K562 (cell line): ENCODE measurements around the gene NRROS. TPM values are rescaled to one million over a fixed set of nuclear protein-coding genes. Genes with fewer than 3 reads are reported as not detected.
A peak's percentile ranks its signal among the peaks of the same experiment; 100 is the strongest.

ENCODE experiments used
- ATAC-seq: fragments of 200-7000 bp; cut with Tn5 transposase; 3 replicates; pipeline ENCODE4 v1.9.1; 2020; ENCODE audit warnings: moderate library complexity
- BruUV-seq: library from RNA; stranded (reverse); fragments of 400-500 nt; replicated peaks from 2 replicates; lab custom pipeline; 2021; lab: Mats Ljungman, UMichigan
- CTCF ChIA-PET: fragments of 300-600 bp; formaldehyde crosslinking; extraction: SDS; loops from one replicate; lab custom pipeline; 2021; ENCODE audit warnings: low intra/inter-chr PET ratio; lab: Yijun Ruan, JAX
- POLR2A ChIA-PET: fragments of 300-600, 350-650 bp; sonication (Branson Sonifier 250); formaldehyde crosslinking; extraction: SDS; loops from one replicate; lab custom pipeline; 2021; ENCODE audit warnings: antibody characterized with exemption, inconsistent platforms; lab: Yijun Ruan, JAX
- DNase-seq, 4 experiments: peaks; one replicate each; pipeline versions ENCODE4 v3.0.0 to v3.0.0-alpha.2; 2011 to 2018; ENCODE audit warnings: low spot score in 3 of 4, mixed read lengths in 3 of 4; ENCODE audit errors: extremely low read depth in 1 of 4
- FAIRE-seq: peaks from 2 replicates; lab custom pipeline; 2011; peaks lifted over from hg19 to GRCh38; lab: Jason Lieb, UNC
- H2AFZ ChIP-seq: 2 replicates; pipeline ENCODE4 v1.6.0; 2011; ENCODE audit warnings: low read depth, low read length, control low read depth, inconsistent platforms
- H3K27ac ChIP-seq: fragments of 200-600 bp; 3 replicates; pipeline ENCODE4 v1.8.0; 2011; ENCODE audit warnings: low read depth, mild to moderate bottlenecking, control low read depth, inconsistent platforms, low read length, moderate library complexity, mixed read lengths; ENCODE audit errors: extremely low read depth
- H3K27me3 ChIP-seq, 2 experiments: fragments of 300-600 bp in 1 of 2; 2 replicates in 1 of 2; 3 replicates in 1 of 2; pipeline versions ENCODE4 v1.6.0 to v1.8.0; 2011; ENCODE audit warnings: inconsistent platforms in 2 of 2, low read length in 2 of 2, mild to moderate bottlenecking in 1 of 2, mixed read lengths in 1 of 2, moderate library complexity in 1 of 2; ENCODE audit not compliant: control insufficient read depth in 2 of 2, insufficient read depth in 2 of 2
- H3K36me3 ChIP-seq: fragments of 300-600 bp; 3 replicates; pipeline ENCODE4 v1.8.0; 2011; ENCODE audit warnings: mild to moderate bottlenecking, low read length, inconsistent platforms; ENCODE audit not compliant: control insufficient read depth, insufficient read depth
- H3K4me1 ChIP-seq, 2 experiments: fragments of 200-600 bp in 1 of 2; replicated peaks in 1 of 2; 2 replicates in 1 of 2; 3 replicates in 1 of 2; pipeline versions ENCODE4 v1.5.1 to v1.8.0; 2011; ENCODE audit warnings: inconsistent platforms in 2 of 2, low read length in 2 of 2, mild to moderate bottlenecking in 1 of 2, mixed read lengths in 1 of 2, moderate library complexity in 1 of 2; ENCODE audit not compliant: control insufficient read depth in 2 of 2, insufficient read depth in 2 of 2
- H3K4me2 ChIP-seq: 2 replicates; pipeline ENCODE4 v1.6.1; 2011; ENCODE audit warnings: low read length, control low read depth, inconsistent platforms, mixed read lengths; ENCODE audit not compliant: insufficient read depth
- H3K4me3 ChIP-seq: fragments of 200-600 bp; sonication (generic), shearing (Covaris generic); 2 replicates; pipeline ENCODE4 v1.5.1; 2016; ENCODE audit warnings: control low read depth, inconsistent platforms
- H3K79me2 ChIP-seq: fragments of 200-600 bp; 3 replicates; pipeline ENCODE4 v1.8.0; 2011; ENCODE audit warnings: low read length, inconsistent platforms; ENCODE audit not compliant: control insufficient read depth, insufficient read depth
- H3K9ac ChIP-seq, 2 experiments: 2 replicates each; pipeline versions ENCODE4 v1.6.0 to v1.6.1; 2011; ENCODE audit warnings: low read depth in 2 of 2, low read length in 2 of 2, control low read depth in 1 of 2, inconsistent platforms in 1 of 2, mild to moderate bottlenecking in 1 of 2, mixed read lengths in 1 of 2; ENCODE audit not compliant: insufficient read depth in 1 of 2
- H3K9me1 ChIP-seq: one replicate; pipeline ENCODE4 v1.6.0; 2011; ENCODE audit warnings: inconsistent platforms, mild to moderate bottlenecking, low read length, moderate library complexity; ENCODE audit not compliant: control insufficient read depth, insufficient read depth
- H3K9me3 ChIP-seq: replicated peaks from 2 replicates; pipeline ENCODE4 v1.5.1; 2011; ENCODE audit warnings: low read depth, low read length, inconsistent platforms; ENCODE audit not compliant: control insufficient read depth, insufficient read depth
- H4K20me1 ChIP-seq: replicated peaks from 2 replicates; pipeline ENCODE4 v1.6.1; 2011; ENCODE audit warnings: low read length, inconsistent platforms, mixed read lengths; ENCODE audit not compliant: control insufficient read depth, insufficient read depth
- CTBP1 ChIP-seq: fragments of 450-650 bp; IDR thresholded peaks from 2 replicates; pipeline ENCODE4 v1.6.1; 2016; ENCODE audit warnings: borderline replicate concordance
- HDAC1 ChIP-seq, 2 experiments: fragments of 450-650 bp; IDR thresholded peaks; 2 replicates each; pipeline ENCODE4 v1.6.1; 2016 to 2017; ENCODE audit warnings: inconsistent platforms in 1 of 2, mild to moderate bottlenecking in 1 of 2, moderate library complexity in 1 of 2
- IRF2 ChIP-seq: sonication (generic); formaldehyde crosslinking; IDR thresholded peaks from 2 replicates; pipeline ENCODE4 v1.8.1; 2022; ENCODE audit warnings: mild to moderate bottlenecking, missing genetic modification reagents
- NFE2 ChIP-seq: IDR thresholded peaks from 2 replicates; pipeline ENCODE4 v1.6.1; 2014; ENCODE audit warnings: antibody characterized with exemption, low read depth
- NR2F6 ChIP-seq: fragments of 450-650 bp; formaldehyde crosslinking; IDR thresholded peaks from 2 replicates; pipeline ENCODE4 v1.4.0; 2020; ENCODE audit warnings: mild to moderate bottlenecking
- PBX2 ChIP-seq, 2 experiments: IDR thresholded peaks in 1 of 2; conservative IDR thresholded peaks in 1 of 2; 2 replicates each; pipeline ENCODE4 v1.6.1; 2016; ENCODE audit warnings: low read depth in 2 of 2, mild to moderate bottlenecking in 1 of 2, missing compliant biosample characterization in 1 of 2, missing genetic modification characterization in 1 of 2, moderate library complexity in 1 of 2
- PKNOX1 ChIP-seq: fragments of 450-650 bp; IDR thresholded peaks from 2 replicates; pipeline ENCODE4 v1.6.1; 2016
- SREBF1 ChIP-seq: fragments of 150-350 bp; IDR thresholded peaks from 2 replicates; pipeline ENCODE4 v1.6.1; 2014; ENCODE audit warnings: antibody characterized with exemption, low read depth, low read length, borderline replicate concordance
- STAT5B ChIP-seq: fragments of 250-450 bp; sonication (Bioruptor Pico); IDR thresholded peaks from 2 replicates; pipeline ENCODE4 v1.8.0; 2021; ENCODE audit warnings: mild to moderate bottlenecking, inconsistent platforms
- VEZF1 ChIP-seq: fragments of 200-800 bp; sonication (Bioruptor generic); IDR thresholded peaks from 2 replicates; pipeline ENCODE4 v1.6.1; 2017; ENCODE audit warnings: missing genetic modification characterization, missing compliant biosample characterization
- YY1 ChIP-seq, 3 experiments: IDR thresholded peaks; 2 replicates each; pipeline ENCODE4 v1.6.1; 2011; ENCODE audit warnings: low read length in 2 of 3, mild to moderate bottlenecking in 2 of 3, moderate library complexity in 2 of 3, borderline replicate concordance in 1 of 3, control low read depth in 1 of 3, low read depth in 1 of 3; ENCODE audit not compliant: insufficient read depth in 3 of 3, insufficient replicate concordance in 2 of 3, control insufficient read depth in 1 of 3, insufficient read length in 1 of 3; ENCODE audit errors: extremely low read depth in 1 of 3
- ZNF134 ChIP-seq: fragments of 250-450 bp; sonication (Bioruptor Pico); conservative IDR thresholded peaks from 2 replicates; pipeline ENCODE4 v1.4.0; 2020
- ZNF395 ChIP-seq: fragments of 200-800 bp; sonication (Bioruptor generic); IDR thresholded peaks from 2 replicates; pipeline ENCODE4 v1.6.1; 2017; ENCODE audit warnings: missing genetic modification characterization, missing compliant biosample characterization
- ZNF511 ChIP-seq: sonication (generic); formaldehyde crosslinking; IDR thresholded peaks from 2 replicates; pipeline ENCODE4 v1.8.0; 2022; ENCODE audit warnings: mild to moderate bottlenecking, missing genetic modification reagents
- WGBS: fragments of 100-300 bp; shearing (Covaris generic); methylation state at CpG from one replicate; pipeline ENCODE4 v1.1.6; 2016; ENCODE audit warnings: low coverage, mixed read lengths; ENCODE audit not compliant: insufficient coverage; ENCODE audit errors: missing lambda C conversion rate; 5-methylcytosine and 5-hydroxymethylcytosine counted together
- in situ Hi-C: fragments of 300-500 bp; cut with MboI; formaldehyde crosslinking; loops from 4 replicates; pipeline ENCODE4 v1.15.0; 2018; ENCODE audit warnings: inconsistent platforms, mixed read lengths
- intact Hi-C: fragments of 100-400 bp; cut with micrococcal nuclease; formaldehyde crosslinking; loops from 2 replicates; pipeline ENCODE4 v1.14.2; 2022
- polyA plus RNA-seq, 8 experiments: library from polyadenylated mRNA; depleted of rRNA in 4 of 8; stranded (reverse) in 5 of 8; unstranded in 3 of 8; fragments of >200 nt; fragmentation: Nextera tagmentation in 2 of 8; fragmentation: Illumina TruSeq in 1 of 8; extraction: Ambion mirVana in 2 of 8; extraction: Trizol in 1 of 8; gene quantifications; 2 replicates each; pipeline versions ENCODE4 v1.2.1 to v1.2.3, GENCODE V29; 2011 to 2014; ENCODE audit warnings: inconsistent platforms in 1 of 8, missing spikeins in 1 of 8
- total RNA-seq, 7 experiments: library from RNA; depleted of rRNA in 6 of 7; stranded (reverse); fragments of >200 nt in 6 of 7; fragmentation: Illumina TruSeq in 2 of 7; extraction: Trizol in 2 of 7; gene quantifications; 2 replicates each; pipeline versions ENCODE4 v1.2.1 to v1.2.3, GENCODE V29; 2011 to 2021; ENCODE audit warnings: low replicate concordance in 1 of 7

NRROS gene
- total and polyA plus RNA-seq, 9 of the 15 experiments (the other 6 are each of a cell fraction or from before 2014, with no cell fraction given), result 0.34 to 13.8 (median 3.8) TPM

GRCh38 chr3:196603683-196604082 lies 35.8 kb upstream of the NRROS start:
- FAIRE-seq, result peak; percentile 46
- ChIA-PET CTCF (no interaction called here), POLR2A (no interaction called here)
- no peaks in the 10 kb centered on the region for H3K9me3 ChIP-seq
- H3K4me2 ChIP-seq, result no peak overlapping the region
- no TSS peak for BruUV-seq
- no peaks in the 10 kb centered on the region for H3K79me2 ChIP-seq
- H2AFZ ChIP-seq, result peak overlapping the region; percentile 62
- ATAC-seq, result peak; percentile 56
- peak in 1 of 4 experiments; percentile 62 for DNase-seq
- no peaks in the 10 kb centered on the region for H3K27me3 ChIP-seq
- H3K9ac ChIP-seq, result no peak overlapping the region
- no peak overlapping the region for H3K27ac ChIP-seq
- intact Hi-C loops, result no loop called here
- no peaks in the 10 kb centered on the region for H3K36me3 ChIP-seq
- no peaks in the 10 kb centered on the region for H4K20me1 ChIP-seq
- no peaks in the 10 kb centered on the region for H3K9me1 ChIP-seq
- WGBS, result 9% methylated on average over 7 of the region's 7 CpGs
- no peak overlapping the region for H3K4me3 ChIP-seq
- H3K4me1 ChIP-seq, result peaks cover 8 to 17% of the 10 kb centered on the region in 2 experiments; a peak in 4 of 5 replicates
- in situ Hi-C loops, result loop anchor here (10.0 kb wide), 1 partner anchor 371 kb away; no protein-coding TSS in a partner anchor
- TF ChIP-seq VEZF1 (CRISPR knock-in tag) (no peak), NR2F6 (no peak), HDAC1 (IDR thresholded peaks at IDR 0.05) (0 out of 4 replicates have a peak, but pooled peaks of 1 of the 2 experiments have one; percentile 14), IRF2 (CRISPR knock-in tag) (no peak), PBX2 (CRISPR knock-in tag; IDR thresholded peaks at IDR 0.05; ENCODE audit: low read depth) (no peak), PBX2 (tag; conservative IDR thresholded peaks at IDR 0.05; ENCODE audit: low read depth) (peak; percentile 70), ZNF511 (CRISPR knock-in tag) (no peak), SREBF1 (no peak), STAT5B (CRISPR knock-in tag) (no peak), ZNF134 (CRISPR knock-in tag) (no peak), ZNF395 (CRISPR knock-in tag) (no peak), CTBP1 (no peak; the same call in 1 of the 2 replicates), YY1 (IDR thresholded peaks at IDR 0.05; ENCODE audit: borderline replicate concordance in 1 of 3, control insufficient read depth in 1 of 3, extremely low read depth in 1 of 3, insufficient read depth in 3 of 3, insufficient read length in 1 of 3, insufficient replicate concordance in 2 of 3, low read depth in 1 of 3, low read length in 2 of 3) (no peak), NFE2 (no peak), PKNOX1 (peak; percentile 74)
